Pancreas (tissue), 10 donors: ENCODE results near the gene TNIK. TPM values are rescaled to one million over a fixed set of nuclear protein-coding genes. Genes with fewer than 3 reads are reported as not detected.

ENCODE experiments used
- ATAC-seq, 4 donors: fragments of 200-7000 bp; cut with Tn5 transposase; one replicate each; pipeline versions ENCODE4 v1.8.0 to v1.9.1; 2020; ENCODE audit warnings: mild to moderate bottlenecking in 4 of 4, moderate library complexity in 4 of 4
- DNase-seq, 6 donors: peaks; one replicate each; pipeline ENCODE4 v3.0.0-alpha.2; 2020
- FAIRE-seq: peaks from 2 replicates; lab custom pipeline; 2012; peaks lifted over from hg19 to GRCh38; lab: Jason Lieb, UNC
- H3K27ac ChIP-seq, 4 donors: fragments of 200-600 bp; sonication (generic); 1 replicate in 3 of 4; 2 replicates in 1 of 4; pipeline versions ENCODE4 v1.5.0 to v1.8.0; 2020
- H3K27me3 ChIP-seq, 4 donors: fragments of 200-600 bp; one replicate each; pipeline ENCODE4 v1.8.0; 2021
- H3K36me3 ChIP-seq, 3 donors: fragments of 200-600 bp; sonication (generic) in 1 of 3; one replicate each; pipeline versions ENCODE4 v1.5.0 to v1.8.0; 2020 to 2021
- H3K4me1 ChIP-seq, 3 donors: fragments of 200-600 bp; one replicate each; pipeline ENCODE4 v1.8.0; 2021
- H3K4me3 ChIP-seq, 4 donors: fragments of 200-600 bp; sonication (generic) in 2 of 4; one replicate each; pipeline versions ENCODE4 v1.5.0 to v1.8.0; 2020 to 2021
- H3K9me3 ChIP-seq, 4 donors: fragments of 200-600 bp; one replicate each; pipeline ENCODE4 v1.8.0; 2021
- WGBS, 2 donors: extraction: QIAGEN DNeasy Blood & Tissue Kit; methylation state at CpG; one replicate each; pipeline ENCODE4 v1.1.7; 2013; 5-methylcytosine and 5-hydroxymethylcytosine counted together
- intact Hi-C, 3 donors: fragments of 100-400 bp; cut with DNase I; formaldehyde crosslinking; loops; one replicate each; pipeline versions ENCODE4 v1.11.1 to v1.14.2; 2022
- polyA plus RNA-seq, 2 donors: library from polyadenylated mRNA; stranded (reverse); fragments of 200-250 nt; gene quantifications; one replicate each; pipeline ENCODE4 v1.2.3, GENCODE V29; 2013
- total RNA-seq, 6 donors: library from RNA; stranded (reverse); fragmentation: NEBNext Ultra II Directional in 4 of 6; extraction: Animal tissue kit (Norgen Biotek cat#: 25700) in 4 of 6; gene quantifications; one replicate each; pipeline versions ENCODE4 v1.2.1 to v1.2.4, GENCODE V29; 2021 to 2023
- TF ChIP-seq, protein P1 (sequence below), 4 donors: fragments of 200-600 bp; sonication (generic) in 3 of 4; IDR thresholded peaks; one replicate each; pipeline versions ENCODE4 v1.5.0 to v1.8.0; 2021; ENCODE audit warnings: antibody characterized with exemption in 4 of 4
- donor health status: healthy with polysubstance abuse.
- donor health status: DM: no; HTN: no; CAD: no; lungs with moderate emphysema.
- donor health status: DM: no; HTN: no; CAD: no.
- donor health status: control.
- donor health status: control.
- donor health status: Bipolar disorder and iron deficiency.
- donor health status: DM: yes; HTN: yes; CAD: no.
- donor health status: DM: no; HTN: no; CAD: no.
- donor health status: DM: no; HTN: no; CAD: no.
- donor health status: DM: yes; HTN: yes; CAD: no.

Gene TNIK
- total and polyA plus RNA-seq, 8 donors, result 3.5 to 13.6 (median 5.8) TPM

DNA sequence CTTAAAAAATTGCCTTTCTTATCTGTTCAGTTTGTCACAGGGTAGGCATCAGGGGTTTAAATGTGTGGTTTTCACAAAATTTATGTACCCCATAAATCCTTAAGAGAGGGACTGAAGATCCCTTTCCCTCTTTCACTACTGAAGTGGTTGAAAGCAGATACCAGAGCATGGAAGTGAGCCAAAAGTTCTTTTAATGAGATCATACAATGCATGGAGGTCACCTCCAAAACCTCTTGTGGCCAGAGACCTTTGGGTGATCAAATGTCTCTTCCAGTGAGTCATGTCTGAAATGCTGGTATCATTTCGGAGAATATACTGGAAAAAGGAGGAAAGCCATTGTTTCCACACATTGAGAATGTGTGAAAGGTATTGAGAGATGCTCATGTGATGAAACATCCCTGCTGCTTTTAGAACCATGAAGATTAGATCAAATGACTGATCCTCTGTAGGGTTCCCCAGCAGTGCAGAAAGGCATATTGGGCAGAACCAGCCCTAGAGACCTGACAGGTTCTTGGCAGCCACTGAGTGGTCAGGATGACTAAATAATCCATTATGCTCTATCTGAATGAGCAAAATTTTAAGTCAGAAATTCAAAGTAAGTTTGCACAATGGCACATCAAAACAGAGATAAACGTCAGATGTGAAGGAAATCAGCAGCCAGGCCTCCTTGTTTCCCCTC lies 267.9 kb downstream of the TNIK start:
- ATAC-seq (no peak), DNase-seq (no peak), FAIRE-seq (no peak)
- H3K27me3 ChIP-seq, result no peaks in the 10 kb centered on the region
- 77 to 80% methylated on average over 2 of the region's 2 CpGs for WGBS, 2 donors
- H3K27ac ChIP-seq, result no peak overlapping the region
- no peaks in the 10 kb centered on the region for H3K9me3 ChIP-seq
- H3K4me1 ChIP-seq, result peaks cover 2 to 7% (median 3%) of the 10 kb centered on the region in 3 donors
- no peaks in the 10 kb centered on the region for H3K36me3 ChIP-seq
- intact Hi-C loops, result no loop called here
- H3K4me3 ChIP-seq, result no peak overlapping the region
- TF ChIP-seq, protein P1, sequence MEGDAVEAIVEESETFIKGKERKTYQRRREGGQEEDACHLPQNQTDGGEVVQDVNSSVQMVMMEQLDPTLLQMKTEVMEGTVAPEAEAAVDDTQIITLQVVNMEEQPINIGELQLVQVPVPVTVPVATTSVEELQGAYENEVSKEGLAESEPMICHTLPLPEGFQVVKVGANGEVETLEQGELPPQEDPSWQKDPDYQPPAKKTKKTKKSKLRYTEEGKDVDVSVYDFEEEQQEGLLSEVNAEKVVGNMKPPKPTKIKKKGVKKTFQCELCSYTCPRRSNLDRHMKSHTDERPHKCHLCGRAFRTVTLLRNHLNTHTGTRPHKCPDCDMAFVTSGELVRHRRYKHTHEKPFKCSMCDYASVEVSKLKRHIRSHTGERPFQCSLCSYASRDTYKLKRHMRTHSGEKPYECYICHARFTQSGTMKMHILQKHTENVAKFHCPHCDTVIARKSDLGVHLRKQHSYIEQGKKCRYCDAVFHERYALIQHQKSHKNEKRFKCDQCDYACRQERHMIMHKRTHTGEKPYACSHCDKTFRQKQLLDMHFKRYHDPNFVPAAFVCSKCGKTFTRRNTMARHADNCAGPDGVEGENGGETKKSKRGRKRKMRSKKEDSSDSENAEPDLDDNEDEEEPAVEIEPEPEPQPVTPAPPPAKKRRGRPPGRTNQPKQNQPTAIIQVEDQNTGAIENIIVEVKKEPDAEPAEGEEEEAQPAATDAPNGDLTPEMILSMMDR (IDR thresholded peaks at IDR 0.05), result no peak

DNA sequence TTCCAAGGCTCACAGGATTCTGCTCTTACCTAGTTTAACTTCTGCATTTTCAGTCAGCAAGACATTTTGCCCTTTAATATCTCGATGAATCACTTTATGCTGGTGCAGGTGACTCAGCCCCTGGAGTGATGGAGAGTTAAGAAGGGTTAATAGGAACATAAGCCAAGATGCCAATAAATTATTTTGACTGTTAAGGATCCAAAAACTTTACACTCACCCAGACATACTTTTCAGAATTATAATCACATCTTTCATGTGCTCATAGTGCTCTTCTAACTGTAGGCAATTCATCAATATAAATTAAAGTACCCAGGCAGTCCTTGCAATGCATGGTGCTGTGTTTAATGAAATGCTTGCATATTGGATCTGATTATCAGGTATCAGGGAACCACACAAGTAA lies 269.5 kb downstream of the TNIK start:
- peaks cover 6 to 17% (median 8%) of the 10 kb centered on the region in 3 donors for H3K4me1 ChIP-seq
- no peaks in the 10 kb centered on the region for H3K9me3 ChIP-seq
- no peaks in the 10 kb centered on the region for H3K27me3 ChIP-seq
- DNase-seq (no peak), ATAC-seq (no peak), FAIRE-seq (no peak)
- TF ChIP-seq, protein P1 (IDR thresholded peaks at IDR 0.05), result no peak
- H3K36me3 ChIP-seq, result no peaks in the 10 kb centered on the region
- intact Hi-C loops, result no loop called here
- WGBS, 2 donors, result 91 to 94% methylated on average over 1 of the region's 1 CpG
- H3K27ac ChIP-seq, result no peak overlapping the region
- no peak overlapping the region for H3K4me3 ChIP-seq

DNA sequence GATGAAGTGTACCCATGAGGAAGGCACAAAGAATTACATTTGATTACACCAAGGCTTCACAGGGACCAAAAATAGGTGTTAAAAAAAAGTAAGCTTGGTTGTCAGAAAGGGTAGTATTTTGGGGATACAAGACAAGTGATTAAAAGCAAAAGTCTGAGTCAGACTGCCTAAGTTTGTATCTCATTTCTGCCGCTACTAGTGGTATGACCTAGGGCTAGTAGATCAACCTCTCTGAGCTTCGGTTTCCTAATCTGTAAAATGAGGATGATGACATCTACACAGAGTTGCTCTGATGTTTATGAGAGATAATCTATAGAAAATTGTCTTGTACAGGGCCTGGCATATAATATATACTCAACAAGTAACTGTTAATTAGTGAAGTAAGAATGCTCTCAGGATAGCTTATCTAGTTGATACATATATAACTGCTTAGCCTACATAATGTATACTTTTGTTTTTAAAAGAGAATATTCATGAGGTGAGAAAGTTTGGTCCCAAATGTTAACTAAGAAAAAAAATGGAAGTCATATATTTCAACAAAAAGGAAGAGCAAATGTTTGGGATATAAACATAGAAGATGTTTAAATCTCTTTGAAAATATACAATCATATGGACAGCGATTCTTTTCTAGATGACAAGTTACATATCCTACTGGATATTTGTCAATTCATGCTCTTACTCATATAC lies 270.7 kb downstream of the TNIK start:
- Histone ChIP-seq H3K9me3 (no peaks in the 10 kb centered on the region), H3K27ac (no peak overlapping the region), H3K4me1 (peaks cover 6 to 17% (median 8%) of the 10 kb centered on the region in 3 donors), H3K4me3 (no peak overlapping the region), H3K36me3 (no peaks in the 10 kb centered on the region), H3K27me3 (no peaks in the 10 kb centered on the region)
- ATAC-seq (no peak), DNase-seq (no peak), FAIRE-seq (no peak)
- WGBS, 2 donors, result 90 to 95% methylated on average over 3 of the region's 3 CpGs
- intact Hi-C loops, result no loop called here
- TF ChIP-seq, protein P1 (IDR thresholded peaks at IDR 0.05), result no peak

DNA sequence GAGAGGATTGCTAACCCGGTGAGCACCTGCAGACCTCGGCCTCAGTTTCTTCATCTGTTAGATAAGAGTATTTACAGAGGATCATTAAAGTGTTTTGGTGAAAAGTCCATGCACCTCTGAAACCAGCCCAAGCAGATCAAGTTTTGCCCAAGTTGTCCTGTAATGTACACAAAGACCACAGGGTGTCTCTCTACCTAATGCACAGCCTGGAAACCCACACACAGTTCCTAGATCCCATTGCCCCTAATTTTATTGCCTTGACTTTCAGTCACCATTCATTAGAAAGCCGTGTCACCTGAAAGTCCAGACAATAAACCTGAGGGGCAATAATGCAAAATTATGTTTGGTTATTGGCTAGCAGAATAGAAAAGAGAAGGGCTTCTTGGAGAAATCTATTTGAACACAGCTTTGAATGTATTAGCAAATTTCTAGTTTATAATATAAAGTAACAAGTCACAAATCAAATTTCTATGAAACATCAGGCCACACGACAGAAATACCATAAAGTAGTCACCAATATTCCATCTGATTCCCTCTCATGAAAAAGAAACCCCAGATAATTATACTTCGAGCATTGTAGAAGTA lies 272.4 kb downstream of the TNIK start:
- peaks cover 6 to 17% (median 8%) of the 10 kb centered on the region in 3 donors for H3K4me1 ChIP-seq
- DNase-seq (peak in 2 of 6 donors; percentile 11 to 30), ATAC-seq (peak; percentile 84 to 96 (median 94)), FAIRE-seq (no peak)
- H3K36me3 ChIP-seq, result no peaks in the 10 kb centered on the region
- intact Hi-C loops, result no loop called here
- 28% methylated on average over 5 of the region's 5 CpGs for WGBS, 2 donors
- TF ChIP-seq, protein P1 (IDR thresholded peaks at IDR 0.05), result peak; percentile 12 to 59 (median 44)
- no peaks in the 10 kb centered on the region for H3K27me3 ChIP-seq
- H3K9me3 ChIP-seq, result no peaks in the 10 kb centered on the region
- no peak overlapping the region for H3K4me3 ChIP-seq
- H3K27ac ChIP-seq, result no peak overlapping the region
